ENCODE data around the gene NCOA1.
"Not testable (repeated sequence)": the region's sequence is repeated elsewhere in the genome, so short reads cannot be mapped to it uniquely, and the experiment has no call there.

NCOA1 gene

GRCh38 chr2:24477229-24477628, 13.8 kb upstream of the NCOA1 start:
- DNase-seq = no peak

GRCh38 chr2:24478243-24478642, 12.8 kb upstream of the NCOA1 start:
- DNase-seq = no peak

GRCh38 chr2:24480245-24480644, 10.8 kb upstream of the NCOA1 start:
- no peak for DNase-seq

GRCh38 chr2:24482251-24482971, 8.6 kb upstream of the NCOA1 start:
- DNase-seq = peak in 1 of 2 donors; percentile 13

GRCh38 chr2:24482972-24483300, 8.1 kb upstream of the NCOA1 start:
- no peak for DNase-seq

GRCh38 chr2:24484677-24485076, 6.4 kb upstream of the NCOA1 start:
- DNase-seq = not testable (repeated sequence)

- DNase-seq = no peak
Observed at GRCh38 chr2:24485197-24485596, 5.9 kb upstream of the NCOA1 start.

- DNase-seq = no peak
Observed at GRCh38 chr2:24486636-24487205, 4.3 kb upstream of the NCOA1 start.

- no peak for DNase-seq
Observed at GRCh38 chr2:24489465-24490180, 1.4 kb upstream of the NCOA1 start.

- peak in 1 of 2 donors; percentile 18 for DNase-seq
Observed at GRCh38 chr2:24490181-24490689, 819 bp upstream of the NCOA1 start.

- DNase-seq = peak; percentile 48 to 55
Observed at GRCh38 chr2:24491542-24492420, 727 bp downstream of the NCOA1 start.

GRCh38 chr2:24492421-24493279, 1.6 kb downstream of the NCOA1 start:
- DNase-seq = peak in 1 of 2 donors; percentile 15

- peak in 1 of 2 donors; percentile 5 for DNase-seq
Observed at GRCh38 chr2:24493713-24494112, 2.7 kb downstream of the NCOA1 start.

- no peak for DNase-seq
Observed at GRCh38 chr2:24494410-24494809, 3.4 kb downstream of the NCOA1 start.

GRCh38 chr2:24495451-24495850, 4.4 kb downstream of the NCOA1 start:
- no peak for DNase-seq

GRCh38 chr2:24496959-24497358, 5.9 kb downstream of the NCOA1 start:
- no peak for DNase-seq

- DNase-seq = no peak
Observed at GRCh38 chr2:24497685-24498084, 6.6 kb downstream of the NCOA1 start.

- no peak for DNase-seq
Observed at GRCh38 chr2:24498121-24498520, 7.1 kb downstream of the NCOA1 start.

- DNase-seq = no peak
Observed at GRCh38 chr2:24501813-24502212, 10.8 kb downstream of the NCOA1 start.

GRCh38 chr2:24505534-24506275, 14.7 kb downstream of the NCOA1 start:
- DNase-seq = no peak

- DNase-seq = peak in 1 of 2 donors; percentile 7
Observed at GRCh38 chr2:24507549-24507948, 16.5 kb downstream of the NCOA1 start.

Measured in bone marrow (tissue), 2 donors.